Measurements from ENCODE around the gene EPB41L1. TPM values are rescaled to one million over a fixed set of nuclear protein-coding genes. Genes with fewer than 3 reads are reported as not detected.

Gene EPB41L1
- total RNA-seq, 2 donors from 2014 or later: 22.8 to 53.4 TPM

DNA sequence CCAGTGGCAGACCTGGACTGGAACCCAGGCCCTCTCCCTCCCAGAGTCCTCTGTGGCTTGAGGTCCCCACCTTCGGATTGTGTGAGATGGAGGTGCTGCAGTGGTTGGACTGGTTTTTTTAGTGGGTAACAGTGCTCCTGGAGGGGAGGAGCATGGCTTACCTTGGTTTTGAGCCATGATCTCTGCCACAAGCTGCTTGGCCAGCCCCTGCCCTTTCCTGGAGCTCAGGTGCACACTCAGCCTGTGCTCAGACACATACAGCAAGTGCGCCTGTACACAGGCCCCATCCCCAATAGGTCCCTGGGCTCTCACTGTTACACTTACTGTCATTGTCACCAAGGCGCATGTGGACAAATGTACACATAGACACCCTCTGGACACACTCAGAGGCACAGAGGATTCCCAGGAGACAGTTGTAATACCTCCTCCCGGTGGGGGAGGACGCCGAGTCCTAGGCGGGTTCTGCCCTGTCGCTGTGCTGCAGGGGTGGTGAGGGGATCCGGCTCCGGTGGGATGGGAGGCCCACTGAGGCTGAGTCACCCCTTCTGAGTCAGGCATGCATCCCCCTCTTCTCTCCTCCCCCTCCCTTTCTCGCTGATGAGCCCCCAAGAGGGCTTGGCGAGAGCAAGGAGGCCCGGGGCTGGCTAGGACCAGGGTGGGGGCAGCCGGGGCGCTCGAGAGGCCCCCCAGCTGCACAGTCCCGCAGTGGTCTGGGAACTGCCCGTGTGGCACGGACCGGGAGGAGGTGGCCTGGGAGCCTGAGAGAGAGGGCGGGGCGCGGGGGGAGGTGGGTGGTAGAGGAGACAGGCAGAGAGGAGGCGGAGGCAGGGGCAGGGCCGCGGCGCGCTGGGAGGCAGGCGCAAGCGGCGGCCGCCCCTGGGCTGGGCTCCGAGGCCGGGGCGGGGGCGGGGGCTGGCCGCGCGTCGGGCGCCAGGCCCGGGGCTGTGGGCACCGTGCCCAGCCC is 522 bp upstream of the EPB41L1 start:
- intact Hi-C loops (cut with DNase I): no loop called here
- H3K27ac ChIP-seq: peak overlapping the region in 3 of 4 donors; percentile 15 to 68 (median 53)
- H3K9me3 ChIP-seq: no peaks in the 10 kb centered on the region
- peak; percentile 86 to 93 (median 90) for DNase-seq
- WGBS, 2 donors: 9 to 15% methylated on average over 17 to 39 of the region's 43 CpGs
- no peaks in the 10 kb centered on the region for H3K27me3 ChIP-seq
- H3K36me3 ChIP-seq (replicated peaks in 1 of 2; ENCODE audit: insufficient read depth in 1 of 2, low read depth in 2 of 2): no peaks in the 10 kb centered on the region
- TF ChIP-seq CTCF (IDR thresholded peaks at IDR 0.05) (no peak), POLR2A (IDR thresholded peaks at IDR 0.05) (no peak)
- no peak overlapping the region for H3K4me3 ChIP-seq
- peaks cover 47% of the 10 kb centered on the region for H3K4me1 ChIP-seq
- ATAC-seq: peak; percentile 93

GRCh38 chr20:36155629-36155971 is 1.1 kb downstream of the EPB41L1 start:
- Histone ChIP-seq H3K36me3 (replicated peaks in 1 of 2; ENCODE audit: insufficient read depth in 1 of 2, low read depth in 2 of 2) (no peaks in the 10 kb centered on the region), H3K4me1 (peaks cover 43% of the 10 kb centered on the region), H3K27ac (no peak overlapping the region), H3K4me3 (no peak overlapping the region), H3K9me3 (no peaks in the 10 kb centered on the region), H3K27me3 (no peaks in the 10 kb centered on the region)
- intact Hi-C loops (cut with DNase I): no loop called here
- WGBS, 2 donors: 73 to 76% methylated on average over 8 of the region's 8 CpGs
- TF ChIP-seq CTCF (IDR thresholded peaks at IDR 0.05) (no peak), POLR2A (IDR thresholded peaks at IDR 0.05) (no peak)
- ATAC-seq (no peak), DNase-seq (no peak)

GRCh38 chr20:36155991-36156390 is 1.5 kb downstream of the EPB41L1 start:
- Histone ChIP-seq H3K9me3 (no peaks in the 10 kb centered on the region), H3K36me3 (replicated peaks in 1 of 2; ENCODE audit: insufficient read depth in 1 of 2, low read depth in 2 of 2) (no peaks in the 10 kb centered on the region), H3K27me3 (no peaks in the 10 kb centered on the region), H3K4me3 (no peak overlapping the region), H3K27ac (no peak overlapping the region), H3K4me1 (peaks cover 43% of the 10 kb centered on the region)
- intact Hi-C loops (cut with DNase I): no loop called here
- ATAC-seq (no peak), DNase-seq (no peak)
- no peak for TF ChIP-seq POLR2A (IDR thresholded peaks at IDR 0.05)
- no peak for TF ChIP-seq CTCF (IDR thresholded peaks at IDR 0.05)
- 40 to 84% methylated on average over 1 to 4 of the region's 4 CpGs for WGBS, 2 donors

DNA sequence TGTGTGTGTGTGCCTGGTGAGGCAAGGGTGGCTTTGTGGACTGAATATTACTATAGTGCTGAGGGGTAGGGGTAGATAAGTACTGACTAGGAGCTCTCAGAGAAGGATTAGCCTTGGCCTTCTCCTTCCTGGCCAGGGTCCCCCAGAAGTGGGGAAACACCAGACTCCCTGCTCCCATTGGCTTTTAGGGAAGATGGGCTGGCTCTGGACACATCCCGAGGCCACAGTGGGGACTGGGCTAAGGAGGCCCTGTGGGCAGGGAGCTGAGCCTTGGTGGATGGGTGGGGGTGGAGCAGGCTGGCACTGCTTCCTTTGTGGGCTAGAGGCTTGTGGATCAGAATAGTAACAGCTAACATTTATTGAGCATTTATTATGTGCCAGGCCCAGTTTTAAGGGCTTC is 3.1 kb downstream of the EPB41L1 start:
- Histone ChIP-seq H3K27ac (no peak overlapping the region), H3K27me3 (no peaks in the 10 kb centered on the region), H3K4me1 (peaks cover 45% of the 10 kb centered on the region), H3K4me3 (no peak overlapping the region), H3K9me3 (no peaks in the 10 kb centered on the region), H3K36me3 (replicated peaks in 1 of 2; ENCODE audit: insufficient read depth in 1 of 2, low read depth in 2 of 2) (no peaks in the 10 kb centered on the region)
- 71% methylated on average over 1 of the region's 1 CpG; no CpG with 5 or more reads in 1 of the 2 donors for WGBS, 2 donors
- TF ChIP-seq CTCF (IDR thresholded peaks at IDR 0.05) (no peak), POLR2A (IDR thresholded peaks at IDR 0.05) (no peak)
- intact Hi-C loops (cut with DNase I): no loop called here
- ATAC-seq (no peak), DNase-seq (no peak)

All from body of pancreas (tissue), 4 donors.